Measurements from ENCODE around the gene NELFCD.

NELFCD gene

DNA sequence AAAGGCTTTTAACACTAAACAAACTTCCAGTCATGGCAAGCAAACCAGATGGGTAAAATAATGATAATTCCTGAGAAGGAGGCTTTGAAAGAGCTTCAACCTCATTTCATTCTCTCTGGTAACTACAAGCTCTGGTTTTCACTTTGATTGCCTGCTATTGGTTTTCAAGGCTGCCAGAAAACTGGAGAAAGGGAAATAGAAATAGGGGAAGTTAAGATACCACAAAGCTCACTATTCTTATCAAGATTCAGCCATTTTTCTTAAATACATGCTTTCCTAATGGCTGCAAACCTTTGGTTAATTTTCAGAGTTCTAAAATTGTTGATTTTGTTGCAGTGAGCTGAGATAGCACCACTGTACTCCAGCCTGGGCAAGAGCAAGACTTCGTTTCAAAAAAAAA, 42.5 kb upstream of the NELFCD start:
- H3K36me3 ChIP-seq (ENCODE audit: control insufficient read depth in 1 of 2, insufficient read depth in 2 of 2, low read depth in 1 of 2, low read length in 2 of 2) = no peaks in the 10 kb centered on the region
- H3K4ac ChIP-seq (ENCODE audit: low read depth in 1 of 2, low read length in 2 of 2) = no peak overlapping the region
- WGBS = 40% methylated on average over 1 of the region's 1 CpG

DNA sequence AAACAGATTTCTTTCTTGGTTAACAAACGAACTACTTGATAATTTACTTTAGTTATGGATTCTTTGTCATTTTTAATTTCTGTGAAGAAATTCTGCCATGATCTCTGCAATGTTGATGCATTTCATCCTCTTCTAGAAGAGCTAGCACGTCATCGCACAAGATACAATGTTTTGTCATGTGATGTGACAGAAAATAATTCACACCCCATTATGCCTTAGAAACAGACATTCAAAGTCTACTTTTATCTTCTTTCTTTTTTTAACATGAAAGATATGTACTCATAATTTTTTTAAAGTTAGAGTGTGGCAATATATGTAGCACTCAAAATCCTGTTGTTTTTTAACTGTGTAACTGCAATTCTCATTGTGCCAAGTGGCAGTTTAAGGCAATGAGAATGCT, 39.6 kb upstream of the NELFCD start:
- Histone ChIP-seq H3K18ac (ENCODE audit: low read depth in 1 of 2, low read length in 2 of 2) (no peak overlapping the region), H3K4ac (ENCODE audit: low read depth in 1 of 2, low read length in 2 of 2) (no peak overlapping the region), H2AK5ac (ENCODE audit: low read length, severe bottlenecking) (no peak overlapping the region), H2BK5ac (ENCODE audit: low read depth, low read length, poor library complexity, severe bottlenecking) (no peak overlapping the region), H2BK12ac (ENCODE audit: low read length in 2 of 2) (no peak overlapping the region), H3K9ac (ENCODE audit: low read length) (no peak overlapping the region), H3K36me3 (ENCODE audit: control insufficient read depth in 1 of 2, insufficient read depth in 2 of 2, low read depth in 1 of 2, low read length in 2 of 2) (no peaks in the 10 kb centered on the region), H3K14ac (ENCODE audit: low read length in 2 of 2) (no peak overlapping the region), H3K27ac (ENCODE audit: low read length, poor library complexity, severe bottlenecking) (no peak overlapping the region), H2AFZ (ENCODE audit: low read depth, low read length) (no peak overlapping the region), H3K27me3 (ENCODE audit: control insufficient read depth in 1 of 2, insufficient read depth in 1 of 2, low read length in 2 of 2) (peaks cover 0 to 11% of the 10 kb centered on the region in 2 experiments), H2BK120ac (ENCODE audit: low read depth, low read length) (no peak overlapping the region), H3K4me1 (ENCODE audit: control insufficient read depth, insufficient read depth, low read depth, low read length) (no peaks in the 10 kb centered on the region), H3K4me2 (ENCODE audit: low read length, poor library complexity, severe bottlenecking) (no peak overlapping the region), H3K79me1 (replicated peaks; ENCODE audit: low read length, poor library complexity, severe bottlenecking) (no peaks in the 10 kb centered on the region), H4K8ac (ENCODE audit: low read length) (no peak overlapping the region), H3K9me3 (ENCODE audit: control insufficient read depth, low read length) (peaks cover under 1% of the 10 kb centered on the region), H2BK15ac (ENCODE audit: low read depth, poor library complexity, severe bottlenecking) (no peak overlapping the region), H3K23ac (ENCODE audit: low read length in 2 of 2) (no peak overlapping the region), H4K91ac (ENCODE audit: low read length) (no peak overlapping the region), H3K4me3 (ENCODE audit: insufficient read depth in 1 of 2, low read depth in 1 of 2, low read length in 2 of 2) (no peak overlapping the region)
- no peak for DNase-seq
- WGBS = 100% methylated on average over 2 of the region's 3 CpGs

More for the DNA sequence above, 42.5 kb upstream of the NELFCD start:
- no peak overlapping the region for H2BK12ac ChIP-seq (ENCODE audit: low read length in 2 of 2)
- no peak for DNase-seq
- no peak overlapping the region for H4K8ac ChIP-seq (ENCODE audit: low read length)
- H3K4me1 ChIP-seq (ENCODE audit: control insufficient read depth, insufficient read depth, low read depth, low read length) = no peaks in the 10 kb centered on the region
- peaks cover 0 to 11% of the 10 kb centered on the region in 2 experiments for H3K27me3 ChIP-seq (ENCODE audit: control insufficient read depth in 1 of 2, insufficient read depth in 1 of 2, low read length in 2 of 2)
- H3K23ac ChIP-seq (ENCODE audit: low read length in 2 of 2) = no peak overlapping the region
- H3K4me2 ChIP-seq (ENCODE audit: low read length, poor library complexity, severe bottlenecking) = no peak overlapping the region
- H3K27ac ChIP-seq (ENCODE audit: low read length, poor library complexity, severe bottlenecking) = no peak overlapping the region
- H3K9me3 ChIP-seq (ENCODE audit: control insufficient read depth, low read length) = peaks cover 5% of the 10 kb centered on the region
- H3K9ac ChIP-seq (ENCODE audit: low read length) = no peak overlapping the region
- H2BK5ac ChIP-seq (ENCODE audit: low read depth, low read length, poor library complexity, severe bottlenecking) = no peak overlapping the region
- no peaks in the 10 kb centered on the region for H3K79me1 ChIP-seq (replicated peaks; ENCODE audit: low read length, poor library complexity, severe bottlenecking)
- no peak overlapping the region for H3K14ac ChIP-seq (ENCODE audit: low read length in 2 of 2)
- no peak overlapping the region for H2BK15ac ChIP-seq (ENCODE audit: low read depth, poor library complexity, severe bottlenecking)
- no peak overlapping the region for H2AK5ac ChIP-seq (ENCODE audit: low read length, severe bottlenecking)
- H2BK120ac ChIP-seq (ENCODE audit: low read depth, low read length) = no peak overlapping the region
- H4K91ac ChIP-seq (ENCODE audit: low read length) = no peak overlapping the region
- no peak overlapping the region for H3K18ac ChIP-seq (ENCODE audit: low read depth in 1 of 2, low read length in 2 of 2)
- H2AFZ ChIP-seq (ENCODE audit: low read depth, low read length) = no peak overlapping the region
- H3K4me3 ChIP-seq (ENCODE audit: insufficient read depth in 1 of 2, low read depth in 1 of 2, low read length in 2 of 2) = no peak overlapping the region

DNA sequence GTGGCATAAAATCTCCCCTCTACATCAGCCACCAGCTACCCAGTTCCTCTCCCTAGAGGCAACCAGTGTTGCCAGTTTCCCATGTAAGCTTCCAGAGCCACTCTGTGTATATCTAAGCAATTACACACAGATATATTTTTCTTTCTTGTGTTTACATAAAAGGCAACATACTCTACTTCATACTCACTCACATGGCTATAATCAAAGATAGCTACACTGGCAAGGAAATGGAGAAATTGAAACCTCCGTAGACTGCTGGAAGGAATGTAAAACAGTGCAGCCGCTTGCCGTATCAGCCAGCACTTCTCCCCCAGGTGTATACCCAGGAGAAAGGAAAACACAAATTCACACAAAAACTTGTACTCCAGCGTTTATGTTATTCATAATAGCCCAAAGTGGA, 38.5 kb upstream of the NELFCD start:
- Histone ChIP-seq H2AFZ (ENCODE audit: low read depth, low read length) (no peak overlapping the region), H3K18ac (ENCODE audit: low read depth in 1 of 2, low read length in 2 of 2) (no peak overlapping the region), H3K14ac (ENCODE audit: low read length in 2 of 2) (no peak overlapping the region), H3K4me1 (ENCODE audit: control insufficient read depth, insufficient read depth, low read depth, low read length) (no peaks in the 10 kb centered on the region), H2BK12ac (ENCODE audit: low read length in 2 of 2) (no peak overlapping the region), H3K4ac (ENCODE audit: low read depth in 1 of 2, low read length in 2 of 2) (no peak overlapping the region), H3K27ac (ENCODE audit: low read length, poor library complexity, severe bottlenecking) (no peak overlapping the region), H3K4me3 (ENCODE audit: insufficient read depth in 1 of 2, low read depth in 1 of 2, low read length in 2 of 2) (no peak overlapping the region), H4K8ac (ENCODE audit: low read length) (no peak overlapping the region), H2AK5ac (ENCODE audit: low read length, severe bottlenecking) (no peak overlapping the region), H2BK15ac (ENCODE audit: low read depth, poor library complexity, severe bottlenecking) (no peak overlapping the region), H3K27me3 (ENCODE audit: control insufficient read depth in 1 of 2, insufficient read depth in 1 of 2, low read length in 2 of 2) (peaks cover 0 to 11% of the 10 kb centered on the region in 2 experiments), H3K36me3 (ENCODE audit: control insufficient read depth in 1 of 2, insufficient read depth in 2 of 2, low read depth in 1 of 2, low read length in 2 of 2) (no peaks in the 10 kb centered on the region), H3K23ac (ENCODE audit: low read length in 2 of 2) (no peak overlapping the region), H3K4me2 (ENCODE audit: low read length, poor library complexity, severe bottlenecking) (no peak overlapping the region), H3K9me3 (ENCODE audit: control insufficient read depth, low read length) (no peaks in the 10 kb centered on the region), H3K9ac (ENCODE audit: low read length) (no peak overlapping the region), H2BK120ac (ENCODE audit: low read depth, low read length) (no peak overlapping the region), H2BK5ac (ENCODE audit: low read depth, low read length, poor library complexity, severe bottlenecking) (no peak overlapping the region), H3K79me1 (replicated peaks; ENCODE audit: low read length, poor library complexity, severe bottlenecking) (no peaks in the 10 kb centered on the region), H4K91ac (ENCODE audit: low read length) (no peak overlapping the region)
- DNase-seq = no peak
- 78% methylated on average over 3 of the region's 4 CpGs for WGBS

DNA sequence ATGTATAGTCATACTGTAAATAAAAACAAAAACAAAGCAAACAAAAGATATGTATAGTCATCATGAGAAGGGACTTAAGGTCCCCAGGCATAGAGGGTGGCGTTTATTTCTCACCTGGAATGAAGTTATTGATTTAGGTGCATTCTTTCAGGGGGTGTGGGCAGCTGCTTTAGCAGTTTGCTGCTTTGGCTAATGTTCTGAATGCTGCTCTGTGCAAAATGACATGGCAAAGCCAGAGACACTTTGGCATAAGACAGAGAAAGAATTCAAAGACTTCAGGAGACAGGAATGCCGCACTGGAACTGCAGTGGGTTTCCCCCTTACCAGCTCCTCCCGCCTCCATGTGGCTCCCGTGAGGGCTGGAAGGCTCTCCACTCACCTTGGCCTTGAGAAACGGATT, 36.4 kb upstream of the NELFCD start:
- DNase-seq = no peak
- Histone ChIP-seq H3K4me2 (ENCODE audit: low read length, poor library complexity, severe bottlenecking) (no peak overlapping the region), H2AK5ac (ENCODE audit: low read length, severe bottlenecking) (no peak overlapping the region), H3K36me3 (ENCODE audit: control insufficient read depth in 1 of 2, insufficient read depth in 2 of 2, low read depth in 1 of 2, low read length in 2 of 2) (no peaks in the 10 kb centered on the region), H3K9me3 (ENCODE audit: control insufficient read depth, low read length) (no peaks in the 10 kb centered on the region), H2AFZ (ENCODE audit: low read depth, low read length) (no peak overlapping the region), H3K4me3 (ENCODE audit: insufficient read depth in 1 of 2, low read depth in 1 of 2, low read length in 2 of 2) (no peak overlapping the region), H3K27ac (ENCODE audit: low read length, poor library complexity, severe bottlenecking) (no peak overlapping the region), H3K79me1 (replicated peaks; ENCODE audit: low read length, poor library complexity, severe bottlenecking) (no peaks in the 10 kb centered on the region), H2BK12ac (ENCODE audit: low read length in 2 of 2) (no peak overlapping the region), H2BK5ac (ENCODE audit: low read depth, low read length, poor library complexity, severe bottlenecking) (no peak overlapping the region), H3K4me1 (ENCODE audit: control insufficient read depth, insufficient read depth, low read depth, low read length) (no peaks in the 10 kb centered on the region), H3K23ac (ENCODE audit: low read length in 2 of 2) (no peak overlapping the region), H3K18ac (ENCODE audit: low read depth in 1 of 2, low read length in 2 of 2) (no peak overlapping the region), H3K14ac (ENCODE audit: low read length in 2 of 2) (no peak overlapping the region), H3K9ac (ENCODE audit: low read length) (no peak overlapping the region), H4K8ac (ENCODE audit: low read length) (no peak overlapping the region), H2BK15ac (ENCODE audit: low read depth, poor library complexity, severe bottlenecking) (no peak overlapping the region), H4K91ac (ENCODE audit: low read length) (no peak overlapping the region), H3K4ac (ENCODE audit: low read depth in 1 of 2, low read length in 2 of 2) (no peak overlapping the region), H3K27me3 (ENCODE audit: control insufficient read depth in 1 of 2, insufficient read depth in 1 of 2, low read length in 2 of 2) (no peaks in the 10 kb centered on the region), H2BK120ac (ENCODE audit: low read depth, low read length) (no peak overlapping the region)
- 74% methylated on average over 5 of the region's 5 CpGs for WGBS

Measured in mesenchymal stem cell (in vitro differentiated cells and primary cell).